ENCODE data around the gene MYO7B. TPM values are rescaled to one million over a fixed set of nuclear protein-coding genes. Genes with fewer than 3 reads are reported as not detected.
A peak's percentile ranks its signal among the peaks of the same experiment; 100 is the strongest.

The MYO7B gene
- total and polyA plus RNA-seq, 4 donors, result 1.8 to 20.0 (median 7.4) TPM

- Histone ChIP-seq H3K36me3 (ENCODE audit: control insufficient read depth, insufficient read depth, low read length) (peaks cover 55% of the 10 kb centered on the region), H3K27ac (ENCODE audit: low read depth, low read length) (peak overlapping the region; percentile 61), H3K9me3 (ENCODE audit: control insufficient read depth, insufficient read depth, low read length) (no peaks in the 10 kb centered on the region), H3K27me3 (ENCODE audit: control insufficient read depth, insufficient read depth, low read length) (no peaks in the 10 kb centered on the region), H3K4me1 (ENCODE audit: control insufficient read depth, insufficient read depth, low read length) (peaks cover 59% of the 10 kb centered on the region), H3K4me3 (ENCODE audit: low read depth, low read length) (no peak overlapping the region)
- WGBS (ENCODE audit: insufficient coverage), result 48% methylated on average over 11 of the region's 16 CpGs
- peak in 1 of 6 donors; percentile 48 for DNase-seq (ENCODE audit: low read depth in 4 of 6, low spot score in 6 of 6)
Observed at GRCh38 chr2:127655209-127656073, 120.0 kb downstream of the MYO7B start.

- H3K9me3 ChIP-seq (ENCODE audit: control insufficient read depth, insufficient read depth, low read length), result no peaks in the 10 kb centered on the region
- WGBS (ENCODE audit: insufficient coverage), result 92% methylated on average over 15 of the region's 15 CpGs
- no peak overlapping the region for H3K27ac ChIP-seq (ENCODE audit: low read depth, low read length)
- H3K4me3 ChIP-seq (ENCODE audit: low read depth, low read length), result no peak overlapping the region
- peaks cover 56% of the 10 kb centered on the region for H3K4me1 ChIP-seq (ENCODE audit: control insufficient read depth, insufficient read depth, low read length)
- no peaks in the 10 kb centered on the region for H3K27me3 ChIP-seq (ENCODE audit: control insufficient read depth, insufficient read depth, low read length)
- peaks cover 44% of the 10 kb centered on the region for H3K36me3 ChIP-seq (ENCODE audit: control insufficient read depth, insufficient read depth, low read length)
- DNase-seq (ENCODE audit: low read depth in 4 of 6, low spot score in 6 of 6), result no peak
Observed at GRCh38 chr2:127656569-127657231, 121.2 kb downstream of the MYO7B start.

GRCh38 chr2:127657232-127657595, 121.7 kb downstream of the MYO7B start:
- Histone ChIP-seq H3K27ac (ENCODE audit: low read depth, low read length) (no peak overlapping the region), H3K36me3 (ENCODE audit: control insufficient read depth, insufficient read depth, low read length) (peaks cover 39% of the 10 kb centered on the region), H3K27me3 (ENCODE audit: control insufficient read depth, insufficient read depth, low read length) (no peaks in the 10 kb centered on the region), H3K9me3 (ENCODE audit: control insufficient read depth, insufficient read depth, low read length) (no peaks in the 10 kb centered on the region), H3K4me3 (ENCODE audit: low read depth, low read length) (no peak overlapping the region), H3K4me1 (ENCODE audit: control insufficient read depth, insufficient read depth, low read length) (peaks cover 55% of the 10 kb centered on the region)
- DNase-seq (ENCODE audit: low read depth in 4 of 6, low spot score in 6 of 6), result no peak
- WGBS (ENCODE audit: insufficient coverage), result 87% methylated on average over 16 of the region's 17 CpGs

- Histone ChIP-seq H3K4me1 (ENCODE audit: control insufficient read depth, insufficient read depth, low read length) (peaks cover 50% of the 10 kb centered on the region), H3K4me3 (ENCODE audit: low read depth, low read length) (no peak overlapping the region), H3K27me3 (ENCODE audit: control insufficient read depth, insufficient read depth, low read length) (peaks cover 3% of the 10 kb centered on the region), H3K36me3 (ENCODE audit: control insufficient read depth, insufficient read depth, low read length) (peaks cover 31% of the 10 kb centered on the region), H3K9me3 (ENCODE audit: control insufficient read depth, insufficient read depth, low read length) (no peaks in the 10 kb centered on the region), H3K27ac (ENCODE audit: low read depth, low read length) (no peak overlapping the region)
- WGBS (ENCODE audit: insufficient coverage), result 92% methylated on average over 2 of the region's 6 CpGs
- DNase-seq (ENCODE audit: low read depth in 4 of 6, low spot score in 6 of 6), result no peak
Observed at GRCh38 chr2:127658146-127658545, 122.7 kb downstream of the MYO7B start.

GRCh38 chr2:127658641-127659407, 123.3 kb downstream of the MYO7B start:
- H3K4me1 ChIP-seq (ENCODE audit: control insufficient read depth, insufficient read depth, low read length), result peaks cover 47% of the 10 kb centered on the region
- 89% methylated on average over 18 of the region's 20 CpGs for WGBS (ENCODE audit: insufficient coverage)

GRCh38 chr2:127659408-127660290, 124.2 kb downstream of the MYO7B start:
- Histone ChIP-seq H3K9me3 (ENCODE audit: control insufficient read depth, insufficient read depth, low read length) (no peaks in the 10 kb centered on the region), H3K27ac (ENCODE audit: low read depth, low read length) (no peak overlapping the region), H3K27me3 (ENCODE audit: control insufficient read depth, insufficient read depth, low read length) (peaks cover 17% of the 10 kb centered on the region), H3K36me3 (ENCODE audit: control insufficient read depth, insufficient read depth, low read length) (peaks cover 16% of the 10 kb centered on the region), H3K4me3 (ENCODE audit: low read depth, low read length) (no peak overlapping the region), H3K4me1 (ENCODE audit: control insufficient read depth, insufficient read depth, low read length) (peaks cover 42% of the 10 kb centered on the region)
- no peak for DNase-seq (ENCODE audit: low read depth in 4 of 6, low spot score in 6 of 6)
- WGBS (ENCODE audit: insufficient coverage), result 92% methylated on average over 12 of the region's 14 CpGs

More at GRCh38 chr2:127658641-127659407, 123.3 kb downstream of the MYO7B start:
- Histone ChIP-seq H3K4me3 (ENCODE audit: low read depth, low read length) (no peak overlapping the region), H3K9me3 (ENCODE audit: control insufficient read depth, insufficient read depth, low read length) (no peaks in the 10 kb centered on the region), H3K27ac (ENCODE audit: low read depth, low read length) (no peak overlapping the region), H3K36me3 (ENCODE audit: control insufficient read depth, insufficient read depth, low read length) (peaks cover 25% of the 10 kb centered on the region), H3K27me3 (ENCODE audit: control insufficient read depth, insufficient read depth, low read length) (peaks cover 9% of the 10 kb centered on the region)
- no peak for DNase-seq (ENCODE audit: low read depth in 4 of 6, low spot score in 6 of 6)

GRCh38 chr2:127660291-127660578, 124.8 kb downstream of the MYO7B start:
- H3K27ac ChIP-seq (ENCODE audit: low read depth, low read length), result no peak overlapping the region
- H3K4me1 ChIP-seq (ENCODE audit: control insufficient read depth, insufficient read depth, low read length), result peaks cover 36% of the 10 kb centered on the region
- no peak for DNase-seq (ENCODE audit: low read depth in 4 of 6, low spot score in 6 of 6)
- WGBS (ENCODE audit: insufficient coverage), result 91% methylated on average over 9 of the region's 10 CpGs
- no peaks in the 10 kb centered on the region for H3K9me3 ChIP-seq (ENCODE audit: control insufficient read depth, insufficient read depth, low read length)
- no peak overlapping the region for H3K4me3 ChIP-seq (ENCODE audit: low read depth, low read length)
- peaks cover 22% of the 10 kb centered on the region for H3K27me3 ChIP-seq (ENCODE audit: control insufficient read depth, insufficient read depth, low read length)
- H3K36me3 ChIP-seq (ENCODE audit: control insufficient read depth, insufficient read depth, low read length), result peaks cover 10% of the 10 kb centered on the region

GRCh38 chr2:127661072-127661649, 125.7 kb downstream of the MYO7B start:
- H3K27me3 ChIP-seq (ENCODE audit: control insufficient read depth, insufficient read depth, low read length), result peaks cover 27% of the 10 kb centered on the region
- DNase-seq (ENCODE audit: low read depth in 4 of 6, low spot score in 6 of 6), result no peak
- no peaks in the 10 kb centered on the region for H3K9me3 ChIP-seq (ENCODE audit: control insufficient read depth, insufficient read depth, low read length)
- WGBS (ENCODE audit: insufficient coverage), result 89% methylated on average over 14 of the region's 14 CpGs
- peaks cover 9% of the 10 kb centered on the region for H3K36me3 ChIP-seq (ENCODE audit: control insufficient read depth, insufficient read depth, low read length)
- H3K27ac ChIP-seq (ENCODE audit: low read depth, low read length), result peak overlapping the region; percentile 71
- H3K4me3 ChIP-seq (ENCODE audit: low read depth, low read length), result no peak overlapping the region
- peaks cover 29% of the 10 kb centered on the region for H3K4me1 ChIP-seq (ENCODE audit: control insufficient read depth, insufficient read depth, low read length)
